GM12874 (cell line): Measurements from ENCODE around the gene NOS1AP.

Experiments used
- TF ChIP-seq, protein P1 (sequence below): IDR thresholded peaks from 2 replicates; pipeline ENCODE4 v1.5.1; 2011; ENCODE audit warnings: low read depth, mild to moderate bottlenecking, control low read depth, low read length, moderate library complexity; ENCODE audit not compliant: insufficient read depth

Gene NOS1AP

DNA sequence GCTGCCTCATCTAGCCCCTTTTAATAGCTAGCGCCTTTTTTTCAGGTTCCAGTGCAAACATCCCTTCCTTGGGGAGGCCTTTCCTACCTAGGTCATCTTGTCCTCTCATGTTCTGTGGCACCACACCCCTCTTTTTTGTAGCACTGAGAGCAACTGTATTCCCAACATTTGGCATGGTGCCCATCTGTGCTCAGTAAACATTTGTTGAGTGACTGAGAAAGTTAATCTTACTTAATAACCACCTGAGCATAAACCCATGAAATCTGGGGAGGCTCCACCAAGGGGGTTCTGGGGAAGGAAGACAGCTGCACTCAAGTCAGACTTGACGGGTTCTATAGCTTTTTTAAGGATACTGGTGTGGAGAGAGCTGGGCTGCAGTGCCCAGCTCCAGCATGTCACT, 90.0 kb downstream of the NOS1AP start:
- TF ChIP-seq, protein P1, sequence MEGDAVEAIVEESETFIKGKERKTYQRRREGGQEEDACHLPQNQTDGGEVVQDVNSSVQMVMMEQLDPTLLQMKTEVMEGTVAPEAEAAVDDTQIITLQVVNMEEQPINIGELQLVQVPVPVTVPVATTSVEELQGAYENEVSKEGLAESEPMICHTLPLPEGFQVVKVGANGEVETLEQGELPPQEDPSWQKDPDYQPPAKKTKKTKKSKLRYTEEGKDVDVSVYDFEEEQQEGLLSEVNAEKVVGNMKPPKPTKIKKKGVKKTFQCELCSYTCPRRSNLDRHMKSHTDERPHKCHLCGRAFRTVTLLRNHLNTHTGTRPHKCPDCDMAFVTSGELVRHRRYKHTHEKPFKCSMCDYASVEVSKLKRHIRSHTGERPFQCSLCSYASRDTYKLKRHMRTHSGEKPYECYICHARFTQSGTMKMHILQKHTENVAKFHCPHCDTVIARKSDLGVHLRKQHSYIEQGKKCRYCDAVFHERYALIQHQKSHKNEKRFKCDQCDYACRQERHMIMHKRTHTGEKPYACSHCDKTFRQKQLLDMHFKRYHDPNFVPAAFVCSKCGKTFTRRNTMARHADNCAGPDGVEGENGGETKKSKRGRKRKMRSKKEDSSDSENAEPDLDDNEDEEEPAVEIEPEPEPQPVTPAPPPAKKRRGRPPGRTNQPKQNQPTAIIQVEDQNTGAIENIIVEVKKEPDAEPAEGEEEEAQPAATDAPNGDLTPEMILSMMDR: no peak

DNA sequence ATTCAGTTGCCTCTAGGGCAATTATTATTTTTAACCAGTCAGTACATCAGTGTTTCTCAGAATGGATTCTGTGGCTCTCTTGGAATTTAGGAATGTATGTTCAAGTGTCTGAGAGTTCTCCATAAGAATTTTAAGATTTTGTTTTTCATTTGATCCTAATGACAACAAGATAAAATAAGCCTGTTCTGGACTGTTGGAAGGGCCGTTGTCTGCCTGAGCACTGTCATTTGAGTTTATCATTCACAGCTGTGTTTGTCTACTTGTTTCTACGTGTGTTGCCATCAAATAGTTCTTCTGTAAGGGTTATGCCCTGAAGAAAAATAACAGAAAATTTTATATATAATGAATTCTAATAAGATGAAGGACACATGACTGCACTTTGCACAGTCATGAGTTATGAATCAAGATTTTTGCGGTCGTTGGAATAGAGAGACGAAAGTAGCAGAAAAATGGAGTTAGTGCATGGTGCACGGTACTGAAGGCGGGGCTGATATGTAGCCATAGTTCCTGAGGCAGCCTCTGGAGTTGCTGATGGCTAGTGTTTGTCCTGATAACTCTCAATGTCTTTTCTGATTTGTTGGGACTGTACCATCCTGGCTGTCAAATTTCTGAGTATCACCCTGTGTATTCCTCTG, 92.5 kb downstream of the NOS1AP start:
- TF ChIP-seq, protein P1: no peak

DNA sequence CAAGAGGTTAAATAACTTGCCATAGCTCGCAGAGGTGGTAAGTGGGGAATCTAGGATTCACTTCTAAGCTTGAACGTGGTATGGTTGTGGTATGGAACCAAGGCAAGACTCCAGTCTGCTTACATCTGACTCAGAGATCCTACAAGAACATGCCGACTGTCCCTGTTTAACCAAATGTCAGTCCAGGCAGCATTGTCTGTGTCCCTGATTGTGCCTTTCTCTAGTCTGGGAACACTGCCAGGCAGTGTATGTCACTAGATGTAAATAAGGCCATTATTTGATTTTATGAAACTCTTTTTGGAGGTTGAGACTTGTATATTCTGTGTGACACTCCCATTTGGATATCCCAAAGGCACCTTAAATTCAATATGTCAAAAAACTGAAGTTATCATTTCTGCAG, 96.0 kb downstream of the NOS1AP start:
- TF ChIP-seq, protein P1: no peak

DNA sequence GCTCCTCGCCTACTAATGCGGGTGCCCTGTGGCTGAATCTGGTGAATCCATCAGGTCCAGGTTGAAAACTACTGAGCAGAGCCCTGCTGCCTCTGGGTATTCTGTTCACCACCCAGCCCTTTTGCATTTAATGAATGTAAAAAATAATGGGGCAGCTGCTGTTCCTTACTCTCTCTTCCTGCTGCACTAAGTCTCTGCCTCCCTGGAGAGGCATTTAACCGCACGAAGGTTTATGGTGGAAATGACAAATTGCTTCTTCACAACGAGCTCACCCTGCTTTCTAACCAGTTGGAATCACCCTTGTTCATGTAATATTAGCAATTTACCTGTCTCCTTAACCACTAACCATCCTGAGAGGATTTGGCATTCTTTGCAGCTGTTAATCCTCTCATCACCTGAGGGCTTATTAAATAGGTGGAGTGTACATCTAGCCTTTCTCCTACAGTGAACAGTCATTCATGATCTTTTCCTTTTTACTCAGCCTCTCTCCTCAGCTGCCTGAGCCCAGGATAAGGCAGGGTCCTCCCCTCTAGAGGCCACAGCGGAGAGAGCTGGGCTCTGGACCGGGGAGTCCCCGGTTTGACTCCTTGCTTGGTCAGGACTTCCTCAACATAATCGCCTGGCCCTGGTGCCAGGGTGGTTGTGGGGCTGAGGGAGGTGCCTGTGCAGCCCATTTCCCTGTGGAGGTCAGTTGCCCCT, 97.6 kb downstream of the NOS1AP start:
- TF ChIP-seq, protein P1: no peak

DNA sequence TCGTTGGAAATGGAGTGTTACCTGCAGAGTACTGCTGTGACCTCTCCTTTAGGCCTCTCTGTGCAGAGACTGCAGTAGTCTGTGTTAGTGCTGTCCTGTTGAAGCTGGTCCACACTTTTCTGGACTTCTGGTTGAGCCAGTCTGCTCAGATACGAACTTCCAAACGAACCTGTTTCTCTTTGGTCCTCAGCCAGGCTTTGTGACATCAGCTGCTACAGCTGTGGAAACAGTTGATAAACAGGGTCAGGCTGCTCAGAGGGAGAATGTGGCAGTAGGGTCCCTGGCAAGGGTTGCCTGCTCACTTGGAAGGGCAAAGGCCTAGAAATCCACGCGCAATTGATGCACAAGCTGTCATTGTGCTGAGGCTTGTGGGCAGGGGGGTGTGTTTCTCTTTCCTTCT, 98.8 kb downstream of the NOS1AP start:
- TF ChIP-seq, protein P1: no peak

DNA sequence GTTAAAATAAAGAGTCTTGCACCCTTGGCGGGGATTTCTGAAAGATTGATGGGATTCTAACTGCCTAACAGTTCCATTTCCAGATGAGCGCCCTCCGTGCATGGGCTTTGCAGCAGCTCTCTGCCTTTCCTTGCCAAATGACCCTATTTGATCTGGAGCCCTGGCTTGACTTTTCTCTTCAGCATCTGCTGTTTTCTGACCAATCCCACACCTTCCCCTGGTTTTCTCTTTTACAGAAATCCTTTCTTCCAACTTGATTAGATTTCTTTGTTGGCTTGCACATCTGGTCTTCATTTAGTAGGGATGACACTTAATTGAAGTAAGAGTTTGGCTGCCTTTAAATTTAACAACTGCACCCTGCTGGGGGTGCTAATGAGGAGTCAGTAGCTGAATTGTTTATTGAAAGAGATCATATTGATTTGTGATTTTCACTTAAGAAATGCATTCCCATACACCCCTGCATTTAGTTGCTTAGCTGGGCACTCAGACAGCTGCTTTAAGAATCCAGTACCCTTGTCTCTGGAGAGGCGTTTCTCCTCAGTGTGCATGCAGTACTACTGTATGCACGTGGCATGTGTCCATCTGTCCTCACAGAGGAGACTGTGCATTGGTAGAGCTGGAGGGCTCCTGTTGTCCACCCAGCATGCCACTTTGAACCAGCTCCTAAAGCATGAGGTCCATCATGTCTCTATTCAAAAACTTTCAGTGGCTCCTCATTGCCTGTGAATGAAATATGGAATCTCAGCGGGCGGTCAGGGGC, 99.7 kb downstream of the NOS1AP start:
- TF ChIP-seq, protein P1: no peak

DNA sequence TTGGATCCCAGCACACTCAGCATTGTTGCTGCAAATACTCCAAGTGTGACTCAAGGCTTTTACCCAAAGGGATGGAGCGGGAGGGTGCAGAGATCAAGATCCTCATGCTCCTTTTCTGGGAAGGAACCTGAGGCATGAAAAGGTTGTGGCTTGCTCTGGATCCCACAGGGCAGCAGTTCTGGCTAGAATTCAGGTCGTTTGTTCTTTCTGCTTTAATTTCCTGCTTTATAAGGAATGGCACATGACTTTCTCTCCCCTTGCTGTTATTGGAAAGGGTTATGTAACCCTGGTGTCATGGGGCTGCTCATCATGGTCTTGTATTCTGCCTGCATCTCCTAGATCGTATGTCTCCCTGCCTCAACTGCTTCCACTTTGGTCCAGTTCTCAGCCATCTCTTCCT, 101.6 kb downstream of the NOS1AP start:
- TF ChIP-seq, protein P1: no peak
